ENCODE measurements around the gene NCAM1. TPM values are rescaled to one million over a fixed set of nuclear protein-coding genes. Genes with fewer than 3 reads are reported as not detected.
A peak's percentile ranks its signal among the peaks of the same experiment; 100 is the strongest.

Gene NCAM1
- total RNA-seq, 1 experiment from 2014 or later, result 0.95 TPM

GRCh38 chr11:113113801-113114704, 152.8 kb downstream of the NCAM1 start:
- POLR2A ChIA-PET, result no interaction called here
- Mint-ChIP-seq H3K4me3 (ENCODE audit: unreplicated experiment) (no peak overlapping the region), H3K36me3 (ENCODE audit: insufficient read depth, unreplicated experiment) (no peaks in the 10 kb centered on the region), H3K27me3 (ENCODE audit: insufficient read depth, unreplicated experiment) (peaks cover 27% of the 10 kb centered on the region), H3K9me3 (ENCODE audit: unreplicated experiment) (no peaks in the 10 kb centered on the region), H3K4me1 (ENCODE audit: low read depth, unreplicated experiment) (no peaks in the 10 kb centered on the region), H3K27ac (ENCODE audit: unreplicated experiment) (no peak overlapping the region)
- Histone ChIP-seq H3K4me3 (ENCODE audit: low read depth, low read length) (no peak overlapping the region), H3K27me3 (replicated peaks; ENCODE audit: control insufficient read depth, insufficient read depth, low read length) (0 out of 2 replicates have a peak, but pooled peaks cover 1% of the 10 kb centered on the region), H3K9me3 (no peaks in the 10 kb centered on the region), H3K4me1 (no peaks in the 10 kb centered on the region), H3K36me3 (ENCODE audit: control insufficient read depth, insufficient read depth, low read length) (no peaks in the 10 kb centered on the region)
- DNase-seq, result peak; percentile 71
- no TSS peak for BruUV-seq (replicated peaks)
- CTCF ChIA-PET, result interaction anchor here (0.5 to 2.5 kb wide), 8 partner anchors 18 to 834 kb away, joined by 3 to 23 read pairs (median 4); no protein-coding TSS in a partner anchor
- peak; percentile 86 to 98 for TF ChIP-seq CTCF (IDR thresholded peaks at IDR 0.05; ENCODE audit: insufficient read depth in 1 of 2, low read depth in 1 of 2, low read length in 1 of 2, severe bottlenecking in 1 of 2, unreplicated experiment in 1 of 2)
- intact Hi-C loops (cut with micrococcal nuclease; ENCODE audit: unreplicated experiment), result loop anchor here (1.0 to 10.0 kb wide), 5 partner anchors 175 to 895 kb away; no protein-coding TSS in a partner anchor

GRCh38 chr11:113114705-113115027, 153.4 kb downstream of the NCAM1 start:
- CTCF ChIA-PET, result interaction anchor here (0.5 to 2.5 kb wide), 6 partner anchors 175 to 834 kb away, joined by 3 to 23 read pairs (median 4); no protein-coding TSS in a partner anchor
- no peak overlapping the region for H3K4me3 Mint-ChIP-seq (ENCODE audit: unreplicated experiment)
- H3K27me3 ChIP-seq (replicated peaks; ENCODE audit: control insufficient read depth, insufficient read depth, low read length), result 0 out of 2 replicates have a peak, but pooled peaks cover 1% of the 10 kb centered on the region
- no peaks in the 10 kb centered on the region for H3K4me1 ChIP-seq
- no peaks in the 10 kb centered on the region for H3K36me3 ChIP-seq (ENCODE audit: control insufficient read depth, insufficient read depth, low read length)
- POLR2A ChIA-PET, result no interaction called here
- no peak overlapping the region for H3K27ac Mint-ChIP-seq (ENCODE audit: unreplicated experiment)
- TF ChIP-seq CTCF (IDR thresholded peaks at IDR 0.05; ENCODE audit: insufficient read depth in 1 of 2, low read depth in 1 of 2, low read length in 1 of 2, severe bottlenecking in 1 of 2, unreplicated experiment in 1 of 2), result no peak
- H3K9me3 ChIP-seq, result no peaks in the 10 kb centered on the region
- no peaks in the 10 kb centered on the region for H3K9me3 Mint-ChIP-seq (ENCODE audit: unreplicated experiment)
- intact Hi-C loops (cut with micrococcal nuclease; ENCODE audit: unreplicated experiment), result loop anchor here (1.0 to 10.0 kb wide), 5 partner anchors 174 to 895 kb away; no protein-coding TSS in a partner anchor
- no peak for DNase-seq
- no peaks in the 10 kb centered on the region for H3K36me3 Mint-ChIP-seq (ENCODE audit: insufficient read depth, unreplicated experiment)
- no peaks in the 10 kb centered on the region for H3K4me1 Mint-ChIP-seq (ENCODE audit: low read depth, unreplicated experiment)
- BruUV-seq (replicated peaks), result no TSS peak
- H3K4me3 ChIP-seq (ENCODE audit: low read depth, low read length), result no peak overlapping the region
- H3K27me3 Mint-ChIP-seq (ENCODE audit: insufficient read depth, unreplicated experiment), result peaks cover 25% of the 10 kb centered on the region

- no peak for DNase-seq
- Mint-ChIP-seq H3K27me3 (ENCODE audit: insufficient read depth, unreplicated experiment) (peaks cover 32% of the 10 kb centered on the region), H3K4me3 (ENCODE audit: unreplicated experiment) (no peak overlapping the region), H3K4me1 (ENCODE audit: low read depth, unreplicated experiment) (no peaks in the 10 kb centered on the region), H3K9me3 (ENCODE audit: unreplicated experiment) (no peaks in the 10 kb centered on the region), H3K36me3 (ENCODE audit: insufficient read depth, unreplicated experiment) (no peaks in the 10 kb centered on the region), H3K27ac (ENCODE audit: unreplicated experiment) (no peak overlapping the region)
- intact Hi-C loops (cut with micrococcal nuclease; ENCODE audit: unreplicated experiment), result loop anchor here (10.0 kb wide), 1 partner anchor 193 kb away; no protein-coding TSS in a partner anchor
- ChIA-PET CTCF (no interaction called here), POLR2A (no interaction called here)
- TF ChIP-seq CTCF (IDR thresholded peaks at IDR 0.05; ENCODE audit: insufficient read depth in 1 of 2, low read depth in 1 of 2, low read length in 1 of 2, severe bottlenecking in 1 of 2, unreplicated experiment in 1 of 2), result no peak
- H3K9me3 ChIP-seq, result no peaks in the 10 kb centered on the region
- no peaks in the 10 kb centered on the region for H3K4me1 ChIP-seq
- H3K4me3 ChIP-seq (ENCODE audit: low read depth, low read length), result no peak overlapping the region
- BruUV-seq (replicated peaks), result no TSS peak
- H3K27me3 ChIP-seq (replicated peaks; ENCODE audit: control insufficient read depth, insufficient read depth, low read length), result 0 out of 2 replicates have a peak, but pooled peaks cover 1% of the 10 kb centered on the region
- H3K36me3 ChIP-seq (ENCODE audit: control insufficient read depth, insufficient read depth, low read length), result no peaks in the 10 kb centered on the region
Observed at GRCh38 chr11:113118104-113118503, 156.9 kb downstream of the NCAM1 start.
